Panc1 (cell line): Measurements from ENCODE around the gene UBE2L5.

Experiments
- CTCF ChIP-seq: fragments of 450-650 bp; IDR thresholded peaks from 2 replicates; pipeline ENCODE4 v1.5.1; 2017; ENCODE audit warnings: mild to moderate bottlenecking
- POLR2AphosphoS5 ChIP-seq: IDR thresholded peaks from 2 replicates; pipeline ENCODE4 v1.6.1; 2012; ENCODE audit warnings: mild to moderate bottlenecking, low read depth, low read length, moderate library complexity
- SIN3A ChIP-seq: IDR thresholded peaks from 2 replicates; pipeline ENCODE4 v1.6.1; 2012; ENCODE audit warnings: low read depth, mild to moderate bottlenecking, low read length, moderate library complexity, borderline replicate concordance; ENCODE audit not compliant: insufficient read depth
- TF ChIP-seq, protein P1 (sequence below), 2 experiments: IDR thresholded peaks; 2 replicates each; pipeline ENCODE4 v1.6.1; 2011 to 2012; ENCODE audit warnings: low read depth in 2 of 2, control low read depth in 1 of 2, low read length in 1 of 2, mild to moderate bottlenecking in 1 of 2, moderate library complexity in 1 of 2; ENCODE audit not compliant: insufficient read depth in 1 of 2

GRCh38 chr13:30396434-30397075 is 25.7 kb upstream of the UBE2L5 start:
- TF ChIP-seq POLR2AphosphoS5: no peak
- TF ChIP-seq CTCF: no peak
- TF ChIP-seq SIN3A: no peak
- TF ChIP-seq, protein P1, sequence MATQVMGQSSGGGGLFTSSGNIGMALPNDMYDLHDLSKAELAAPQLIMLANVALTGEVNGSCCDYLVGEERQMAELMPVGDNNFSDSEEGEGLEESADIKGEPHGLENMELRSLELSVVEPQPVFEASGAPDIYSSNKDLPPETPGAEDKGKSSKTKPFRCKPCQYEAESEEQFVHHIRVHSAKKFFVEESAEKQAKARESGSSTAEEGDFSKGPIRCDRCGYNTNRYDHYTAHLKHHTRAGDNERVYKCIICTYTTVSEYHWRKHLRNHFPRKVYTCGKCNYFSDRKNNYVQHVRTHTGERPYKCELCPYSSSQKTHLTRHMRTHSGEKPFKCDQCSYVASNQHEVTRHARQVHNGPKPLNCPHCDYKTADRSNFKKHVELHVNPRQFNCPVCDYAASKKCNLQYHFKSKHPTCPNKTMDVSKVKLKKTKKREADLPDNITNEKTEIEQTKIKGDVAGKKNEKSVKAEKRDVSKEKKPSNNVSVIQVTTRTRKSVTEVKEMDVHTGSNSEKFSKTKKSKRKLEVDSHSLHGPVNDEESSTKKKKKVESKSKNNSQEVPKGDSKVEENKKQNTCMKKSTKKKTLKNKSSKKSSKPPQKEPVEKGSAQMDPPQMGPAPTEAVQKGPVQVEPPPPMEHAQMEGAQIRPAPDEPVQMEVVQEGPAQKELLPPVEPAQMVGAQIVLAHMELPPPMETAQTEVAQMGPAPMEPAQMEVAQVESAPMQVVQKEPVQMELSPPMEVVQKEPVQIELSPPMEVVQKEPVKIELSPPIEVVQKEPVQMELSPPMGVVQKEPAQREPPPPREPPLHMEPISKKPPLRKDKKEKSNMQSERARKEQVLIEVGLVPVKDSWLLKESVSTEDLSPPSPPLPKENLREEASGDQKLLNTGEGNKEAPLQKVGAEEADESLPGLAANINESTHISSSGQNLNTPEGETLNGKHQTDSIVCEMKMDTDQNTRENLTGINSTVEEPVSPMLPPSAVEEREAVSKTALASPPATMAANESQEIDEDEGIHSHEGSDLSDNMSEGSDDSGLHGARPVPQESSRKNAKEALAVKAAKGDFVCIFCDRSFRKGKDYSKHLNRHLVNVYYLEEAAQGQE (IDR thresholded peaks at IDR 0.05; ENCODE audit: insufficient read depth in 1 of 2, low read depth in 2 of 2, low read length in 1 of 2): no peak
